SH-SY5Y (cell line): ENCODE measurements around the gene MYO1B.

Experiments used
- GATA2 ChIP-seq: IDR thresholded peaks from 2 replicates; pipeline ENCODE4 v1.6.1; 2011; ENCODE audit warnings: mild to moderate bottlenecking, low read depth, low read length
- GATA3 ChIP-seq: IDR thresholded peaks from 2 replicates; pipeline ENCODE4 v1.6.1; 2011; ENCODE audit warnings: low read depth, mild to moderate bottlenecking, low read length, moderate library complexity

- TF ChIP-seq GATA2, result no peak
- no peak for TF ChIP-seq GATA3
Observed at GRCh38 chr2:191360918-191361317, 115.7 kb downstream of the MYO1B start.
